NOMO-1 (cell line): ENCODE data around the gene FBXL15.

ENCODE experiments used
- DNase-seq, 2 experiments: peaks; one replicate each; lab custom pipeline; 2025; ENCODE audit not compliant: unreplicated experiment in 2 of 2; lab: John Stamatoyannopoulos, UW

FBXL15 gene, protein sequence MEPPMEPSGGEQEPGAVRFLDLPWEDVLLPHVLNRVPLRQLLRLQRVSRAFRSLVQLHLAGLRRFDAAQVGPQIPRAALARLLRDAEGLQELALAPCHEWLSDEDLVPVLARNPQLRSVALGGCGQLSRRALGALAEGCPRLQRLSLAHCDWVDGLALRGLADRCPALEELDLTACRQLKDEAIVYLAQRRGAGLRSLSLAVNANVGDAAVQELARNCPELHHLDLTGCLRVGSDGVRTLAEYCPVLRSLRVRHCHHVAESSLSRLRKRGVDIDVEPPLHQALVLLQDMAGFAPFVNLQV

GRCh38 chr10:102420714-102421506, at the start of gene FBXL15:
Gene FBXL15 (plus strand): TSS chr10:102420836. CDS start chr10:102421130, 294 bp downstream.
- DNase-seq = peak; percentile 94 to 97

- no peak for DNase-seq
Observed at GRCh38 chr10:102371295-102371694, 49.3 kb upstream of the FBXL15 start.

DNA sequence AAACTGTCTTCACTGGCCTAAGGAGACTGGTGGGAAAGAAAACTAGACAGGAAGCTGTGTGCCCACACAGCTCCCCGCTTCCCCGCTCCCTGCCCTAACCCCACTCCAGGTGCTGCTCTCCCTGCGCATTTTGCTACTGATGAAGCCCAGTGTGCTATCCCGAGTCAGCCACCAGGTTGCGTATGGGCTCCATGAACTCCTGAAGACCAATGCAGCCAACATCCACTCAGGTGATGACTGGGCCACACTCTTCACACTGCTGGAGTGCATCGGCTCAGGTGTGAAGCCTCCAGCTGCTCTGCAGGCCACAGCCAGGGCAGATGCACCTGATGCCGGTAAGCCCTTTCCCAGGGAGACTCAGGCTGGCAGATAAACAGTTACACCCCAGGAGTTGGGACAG, 45.4 kb upstream of the FBXL15 start:
- DNase-seq = no peak

DNA sequence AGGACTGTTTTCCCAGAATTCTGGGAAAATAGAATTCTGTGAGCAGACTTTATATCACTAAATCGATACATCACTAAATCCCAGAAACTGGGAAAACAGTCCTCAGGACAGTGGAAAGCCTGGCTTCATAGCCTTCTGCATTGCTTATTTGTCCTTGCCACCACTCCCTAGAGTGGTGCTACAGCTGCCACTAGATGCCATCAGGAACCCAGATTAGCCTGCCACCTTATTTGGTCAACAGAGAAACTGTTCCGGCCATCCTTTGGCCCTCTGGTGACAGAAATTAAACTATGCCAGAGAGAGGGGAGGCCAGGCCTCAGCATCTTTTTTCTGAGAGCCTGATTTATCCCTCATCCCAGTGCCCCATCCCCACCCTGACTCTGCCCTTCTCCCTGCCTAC, 44.8 kb upstream of the FBXL15 start:
- no peak for DNase-seq

GRCh38 chr10:102376901-102377300, 43.7 kb upstream of the FBXL15 start:
- DNase-seq = no peak

DNA sequence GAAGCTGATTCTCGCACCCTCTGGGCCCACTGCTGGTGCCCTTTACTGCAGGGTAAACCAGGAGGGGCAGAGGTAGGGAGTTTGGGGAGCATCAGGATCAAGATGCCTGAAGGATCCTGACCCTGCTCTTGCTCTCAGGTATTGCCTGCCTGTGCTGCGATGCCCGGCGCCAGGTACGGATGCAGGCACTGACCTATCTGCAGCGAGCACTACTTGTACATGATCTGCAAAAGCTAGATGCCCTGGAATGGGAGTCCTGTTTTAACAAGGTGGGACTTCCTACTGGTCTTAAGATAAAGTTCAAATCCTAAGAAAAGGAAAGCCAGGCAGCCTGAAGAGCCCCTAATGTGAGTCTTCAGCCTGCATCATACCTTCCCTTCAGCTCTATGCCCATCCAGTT, 41.3 kb upstream of the FBXL15 start:
- no peak for DNase-seq

- no peak for DNase-seq
Observed at GRCh38 chr10:102381983-102382382, 38.7 kb upstream of the FBXL15 start.

GRCh38 chr10:102382871-102383270, 37.8 kb upstream of the FBXL15 start:
- no peak for DNase-seq

DNA sequence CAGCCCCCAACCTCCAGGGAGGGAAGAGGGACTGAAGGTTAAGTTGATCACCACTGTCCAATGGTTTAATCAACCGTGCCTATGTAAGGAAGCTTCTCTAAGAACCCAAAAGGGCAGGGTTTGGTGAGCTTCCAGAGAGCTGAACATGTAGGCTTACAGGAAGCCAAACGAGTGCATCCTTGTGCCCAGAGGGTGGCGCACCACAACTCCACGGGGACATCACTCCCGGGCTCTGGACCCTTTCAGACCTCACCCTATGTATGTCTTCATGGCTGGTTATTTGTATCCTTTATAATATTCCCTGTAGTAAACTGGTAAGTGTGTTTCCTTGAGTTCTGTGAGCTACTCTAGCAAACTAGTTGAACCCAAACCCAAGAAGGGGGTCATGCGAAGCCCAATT, 36.6 kb upstream of the FBXL15 start:
- no peak for DNase-seq

DNA sequence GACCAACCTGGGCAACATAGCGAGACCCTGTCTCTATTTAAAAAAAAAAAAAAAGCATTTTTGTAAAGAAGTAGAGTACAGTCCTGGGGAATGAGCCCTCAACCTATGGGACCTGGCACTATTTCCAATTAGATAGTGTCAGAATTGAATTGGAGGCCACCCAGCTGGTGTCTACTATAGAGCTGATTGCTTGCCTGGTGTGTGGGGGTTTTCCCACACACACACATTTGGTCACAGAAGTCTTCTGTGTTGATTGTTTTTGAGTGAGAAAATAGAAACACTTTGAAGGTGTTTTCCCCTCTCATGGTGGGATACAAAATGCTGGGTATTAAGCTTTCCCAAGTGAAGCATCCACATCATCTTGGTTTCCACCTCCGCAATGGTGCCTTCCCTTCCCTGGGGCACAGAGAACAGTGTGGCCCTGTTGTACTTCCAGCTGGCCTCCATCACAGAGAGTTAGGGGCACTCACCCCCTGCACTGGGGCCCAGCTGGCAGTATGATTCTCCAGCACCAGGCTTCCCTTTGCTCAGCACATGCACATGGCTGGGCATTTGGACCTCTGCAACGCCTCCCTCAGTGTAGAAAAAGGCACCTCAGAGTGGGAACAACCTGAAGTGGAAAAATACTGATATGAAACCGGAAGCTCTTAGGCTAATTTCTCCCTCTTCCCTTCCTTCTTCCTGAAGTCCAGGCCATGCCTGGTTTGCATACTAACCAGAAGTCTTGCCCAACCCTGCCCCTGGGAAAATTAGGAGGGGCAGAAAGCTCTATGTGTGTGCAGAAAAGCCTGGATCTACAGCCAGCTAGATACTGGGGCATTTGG, 35.8 kb upstream of the FBXL15 start:
- DNase-seq = no peak

DNA sequence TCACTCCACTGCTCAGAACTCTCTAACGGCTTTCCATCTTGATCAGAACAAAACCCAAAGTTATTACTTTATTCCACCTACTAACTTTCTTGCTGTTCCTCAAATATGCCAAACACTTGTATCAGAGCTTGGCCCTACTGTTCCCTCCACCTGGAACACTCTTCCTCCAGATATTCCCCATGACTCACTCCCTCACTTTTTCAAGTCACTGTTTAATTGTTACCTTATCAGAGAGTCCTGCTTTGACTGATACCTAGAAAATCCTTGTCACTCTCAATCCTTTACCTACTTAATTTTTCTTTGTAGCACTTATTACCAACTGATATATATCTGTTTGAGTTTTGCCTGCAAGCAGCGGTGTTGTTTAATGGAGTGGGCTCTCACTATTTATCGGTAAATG, 30.7 kb upstream of the FBXL15 start:
- no peak for DNase-seq

- DNase-seq = no peak
Observed at GRCh38 chr10:102392306-102392705, 28.3 kb upstream of the FBXL15 start.

GRCh38 chr10:102393411-102394078, 27.1 kb upstream of the FBXL15 start:
- DNase-seq = no peak

- DNase-seq = peak; percentile 84 to 92
Observed at GRCh38 chr10:102394079-102394800, 26.4 kb upstream of the FBXL15 start.

DNA sequence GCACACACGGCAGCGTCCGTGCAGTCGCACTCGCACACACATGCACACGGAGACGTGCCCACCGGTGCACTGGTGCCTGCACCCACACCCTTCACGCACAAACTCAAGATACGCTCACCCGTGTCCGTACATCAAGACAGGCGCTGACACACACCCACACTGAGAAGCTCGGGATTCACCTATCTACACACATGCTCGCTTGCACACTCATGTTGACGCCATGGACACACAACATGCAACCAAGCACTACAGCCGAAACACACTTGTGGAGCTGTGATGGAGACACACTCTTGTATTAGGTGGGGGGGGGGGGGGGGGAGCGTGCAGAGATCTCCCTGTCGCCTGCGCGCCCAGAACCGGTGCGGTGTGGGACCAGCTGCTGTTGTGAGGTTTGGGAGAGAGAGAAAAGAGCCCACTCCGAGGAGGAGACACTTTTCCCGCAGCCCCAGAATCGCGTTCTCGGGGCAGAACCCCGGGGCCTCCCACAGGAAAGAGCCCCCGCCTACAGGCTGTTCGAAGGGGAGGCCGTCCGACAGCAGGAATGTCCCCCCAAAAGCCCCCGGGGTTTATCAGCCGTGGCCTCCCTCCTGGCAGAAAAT, 25.7 kb upstream of the FBXL15 start:
- DNase-seq = peak in 1 of 2 experiments; percentile 41

GRCh38 chr10:102395400-102396316, 25.0 kb upstream of the FBXL15 start, which contains the start of gene NFKB2:
Gene NFKB2 (plus strand): TSS chr10:102395705. CDS start chr10:102395960, 255 bp downstream.
- peak; percentile 53 to 66 for DNase-seq

DNA sequence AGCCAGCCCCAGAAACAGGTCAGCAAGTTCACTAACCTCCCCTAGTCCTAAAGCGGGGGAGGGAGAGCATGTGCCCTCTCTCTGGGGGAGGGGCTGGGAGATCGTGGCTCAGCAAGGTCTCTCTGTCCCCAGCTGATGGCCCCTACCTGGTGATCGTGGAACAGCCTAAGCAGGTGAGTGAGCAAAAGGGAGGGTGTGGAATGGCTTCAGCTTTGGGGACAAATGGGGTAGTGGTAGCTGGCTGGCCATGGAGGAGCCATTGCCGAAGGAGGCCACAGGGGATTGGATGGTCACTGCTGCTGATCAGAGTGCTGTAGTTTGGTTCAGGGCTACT, 24.4 kb upstream of the FBXL15 start:
- no peak for DNase-seq

- DNase-seq = no peak
Observed at GRCh38 chr10:102396730-102397151, 23.9 kb upstream of the FBXL15 start.
